Nephron progenitor cell (in vitro differentiated cells): Measurements from ENCODE around the gene FSHB.

Experiments used
- DNase-seq: peaks from one replicate; pipeline ENCODE4 v3.0.0; 2021
- H3K27ac Mint-ChIP-seq: 2 replicates; pipeline ENCODE4 v1.8.0; 2021; ENCODE audit warnings: mild to moderate bottlenecking, moderate library complexity, mixed read lengths
- H3K27me3 Mint-ChIP-seq: 2 replicates; pipeline ENCODE4 v1.8.0; 2021; ENCODE audit warnings: mild to moderate bottlenecking, low read depth, mixed read lengths; ENCODE audit not compliant: poor library complexity
- H3K36me3 Mint-ChIP-seq: 2 replicates; pipeline ENCODE4 v1.8.0; 2021; ENCODE audit warnings: low read depth, mixed read lengths
- H3K4me1 Mint-ChIP-seq: 2 replicates; pipeline ENCODE4 v1.8.0; 2021; ENCODE audit warnings: mixed read lengths
- H3K4me3 Mint-ChIP-seq: 2 replicates; pipeline ENCODE4 v1.8.0; 2021; ENCODE audit warnings: mild to moderate bottlenecking, moderate library complexity, mixed read lengths
- H3K9me3 Mint-ChIP-seq: 2 replicates; pipeline ENCODE4 v1.8.0; 2021; ENCODE audit warnings: mild to moderate bottlenecking, moderate library complexity, mixed read lengths
- CTCF ChIP-seq: fragments of 200-600 bp; sonication (generic); IDR thresholded peaks from 2 replicates; pipeline ENCODE4 v1.5.0; 2021; ENCODE audit warnings: antibody characterized with exemption

The FSHB gene

DNA sequence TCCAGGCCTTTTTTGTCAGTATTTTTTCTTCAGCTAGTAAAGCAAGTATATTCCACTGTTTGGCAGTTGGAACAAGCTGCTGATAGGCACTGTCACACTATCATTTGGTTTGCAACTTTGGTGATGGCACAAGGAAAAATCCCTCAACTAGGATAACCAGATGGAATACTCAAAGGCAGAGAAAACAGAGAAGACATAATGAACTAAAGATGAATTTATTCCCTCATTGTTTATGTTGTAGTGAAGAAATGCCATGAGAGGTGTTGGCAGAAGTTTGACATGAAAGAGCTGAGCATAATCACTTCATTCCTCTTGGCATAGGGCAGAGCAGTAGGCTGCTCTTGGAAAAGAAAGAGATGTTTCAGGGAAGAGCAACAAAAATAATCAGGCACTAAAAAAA, 39.9 kb downstream of the FSHB start:
- H3K27me3 Mint-ChIP-seq: peaks cover 8% of the 10 kb centered on the region
- H3K36me3 Mint-ChIP-seq: no peaks in the 10 kb centered on the region
- no peaks in the 10 kb centered on the region for H3K4me1 Mint-ChIP-seq
- peaks cover 8% of the 10 kb centered on the region for H3K9me3 Mint-ChIP-seq
- H3K4me3 Mint-ChIP-seq: no peak overlapping the region
- no peak for DNase-seq
- TF ChIP-seq CTCF: no peak
- no peak overlapping the region for H3K27ac Mint-ChIP-seq

GRCh38 chr11:30277176-30277575, 46.4 kb downstream of the FSHB start:
- DNase-seq: no peak
- Mint-ChIP-seq H3K27ac (no peak overlapping the region), H3K36me3 (no peaks in the 10 kb centered on the region), H3K27me3 (no peaks in the 10 kb centered on the region), H3K4me1 (no peaks in the 10 kb centered on the region), H3K4me3 (no peak overlapping the region), H3K9me3 (no peaks in the 10 kb centered on the region)
- TF ChIP-seq CTCF: no peak

DNA sequence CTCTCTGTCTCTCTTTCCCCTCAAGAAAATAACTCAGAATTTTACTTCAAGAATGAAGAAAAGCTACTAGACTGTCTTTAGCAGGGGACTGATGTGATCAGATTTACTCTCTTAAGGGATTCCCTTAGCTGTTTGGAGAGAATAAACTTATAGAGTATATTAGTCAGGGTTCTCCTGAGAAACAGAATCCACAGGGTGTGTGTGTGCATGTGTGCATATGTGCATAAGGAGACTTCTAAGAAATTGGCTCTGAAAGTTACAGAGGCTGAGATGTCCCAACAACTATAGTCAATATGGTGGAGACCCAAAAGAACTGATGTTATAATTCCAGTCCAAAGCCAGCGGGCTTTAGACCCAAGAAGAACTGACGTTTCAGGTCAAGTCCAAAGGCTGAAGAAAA, 49.0 kb downstream of the FSHB start:
- Mint-ChIP-seq H3K36me3 (no peaks in the 10 kb centered on the region), H3K27me3 (no peaks in the 10 kb centered on the region), H3K4me3 (no peak overlapping the region), H3K9me3 (no peaks in the 10 kb centered on the region), H3K4me1 (no peaks in the 10 kb centered on the region), H3K27ac (no peak overlapping the region)
- no peak for TF ChIP-seq CTCF
- DNase-seq: no peak

- H3K27ac Mint-ChIP-seq: no peak overlapping the region
- TF ChIP-seq CTCF: no peak
- H3K4me3 Mint-ChIP-seq: no peak overlapping the region
- no peaks in the 10 kb centered on the region for H3K4me1 Mint-ChIP-seq
- H3K36me3 Mint-ChIP-seq: no peaks in the 10 kb centered on the region
- no peak for DNase-seq
- H3K27me3 Mint-ChIP-seq: no peaks in the 10 kb centered on the region
- H3K9me3 Mint-ChIP-seq: no peaks in the 10 kb centered on the region
Measured at GRCh38 chr11:30281476-30282288, 50.9 kb downstream of the FSHB start.

- no peak for TF ChIP-seq CTCF
- Mint-ChIP-seq H3K36me3 (no peaks in the 10 kb centered on the region), H3K27ac (no peak overlapping the region), H3K4me3 (no peak overlapping the region), H3K4me1 (no peaks in the 10 kb centered on the region), H3K9me3 (no peaks in the 10 kb centered on the region), H3K27me3 (no peaks in the 10 kb centered on the region)
- DNase-seq: no peak
Measured at GRCh38 chr11:30282289-30282631, 51.4 kb downstream of the FSHB start.
